ENCODE data around the gene TUBGCP4.

Gene TUBGCP4

DNA sequence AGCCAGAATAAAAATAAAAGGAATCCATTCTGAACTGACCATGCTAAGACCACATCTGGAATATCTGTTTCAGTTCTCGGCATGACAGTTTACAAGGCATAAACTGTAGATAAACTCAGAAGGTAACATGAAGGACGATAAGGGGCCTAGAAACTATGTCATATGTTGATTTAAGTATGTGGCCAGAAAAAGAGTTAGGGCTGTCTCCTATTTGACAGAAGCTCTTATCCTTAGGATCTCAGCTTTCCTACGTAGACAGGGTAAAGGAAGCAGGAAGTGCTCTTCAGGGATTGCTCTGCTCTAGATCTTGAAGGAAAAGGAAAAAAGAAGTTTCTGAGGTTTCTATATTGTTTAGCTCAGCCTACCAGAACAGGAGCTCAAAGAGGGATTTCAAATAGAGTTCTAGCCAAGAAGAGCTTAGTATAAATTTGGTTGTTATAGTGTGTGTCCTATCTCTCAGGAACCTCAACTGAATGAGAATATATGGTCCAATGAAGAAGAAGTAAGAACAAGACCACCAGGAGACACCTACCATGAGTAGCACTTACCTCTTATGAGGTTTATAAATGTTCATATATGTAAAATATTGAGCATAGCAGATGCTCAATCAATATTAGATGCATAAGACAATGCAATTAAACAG is 62.9 kb downstream of the TUBGCP4 start:
- 95% methylated on average over 3 of the region's 3 CpGs for WGBS

DNA sequence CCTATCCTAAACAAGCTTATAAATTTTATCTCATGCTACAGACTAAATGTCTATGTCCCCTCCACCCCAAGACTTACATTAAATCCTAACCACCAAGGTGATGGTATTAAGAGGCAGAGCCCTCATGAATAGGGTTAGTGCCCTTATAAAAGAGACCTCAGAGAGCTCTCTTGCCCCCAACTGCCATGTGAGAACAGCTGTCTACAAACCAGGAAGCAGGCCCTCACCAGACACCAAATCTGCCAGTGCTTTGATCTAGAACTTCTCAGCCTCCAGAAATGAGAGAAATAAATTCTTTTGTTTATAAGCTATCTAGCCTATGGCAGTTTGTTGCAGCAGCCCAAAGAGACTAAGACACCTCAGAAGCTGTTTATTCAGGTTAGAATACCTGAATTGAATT is 63.5 kb downstream of the TUBGCP4 start:
- Histone ChIP-seq H2BK15ac (ENCODE audit: low read depth, poor library complexity, severe bottlenecking) (no peak overlapping the region), H3K14ac (ENCODE audit: low read length in 2 of 2) (no peak overlapping the region), H3K23ac (ENCODE audit: low read length in 2 of 2) (no peak overlapping the region), H3K36me3 (ENCODE audit: control insufficient read depth in 1 of 2, insufficient read depth in 2 of 2, low read depth in 1 of 2, low read length in 2 of 2) (peaks cover 32 to 88% of the 10 kb centered on the region in 2 experiments), H3K18ac (ENCODE audit: low read depth in 1 of 2, low read length in 2 of 2) (no peak overlapping the region), H2AK5ac (ENCODE audit: low read length, severe bottlenecking) (no peak overlapping the region), H3K9ac (ENCODE audit: low read length) (no peak overlapping the region), H2AFZ (ENCODE audit: low read depth, low read length) (no peak overlapping the region), H4K91ac (ENCODE audit: low read length) (no peak overlapping the region), H2BK12ac (ENCODE audit: low read length in 2 of 2) (no peak overlapping the region), H3K4me3 (ENCODE audit: insufficient read depth in 1 of 2, low read depth in 1 of 2, low read length in 2 of 2) (no peak overlapping the region), H3K4ac (ENCODE audit: low read depth in 1 of 2, low read length in 2 of 2) (no peak overlapping the region), H3K79me1 (replicated peaks; ENCODE audit: low read length, poor library complexity, severe bottlenecking) (peaks cover 32% of the 10 kb centered on the region), H3K9me3 (ENCODE audit: control insufficient read depth, low read length) (no peaks in the 10 kb centered on the region), H2BK120ac (ENCODE audit: low read depth, low read length) (no peak overlapping the region), H3K27ac (ENCODE audit: low read length, poor library complexity, severe bottlenecking) (no peak overlapping the region), H3K4me1 (ENCODE audit: control insufficient read depth, insufficient read depth, low read depth, low read length) (no peaks in the 10 kb centered on the region), H3K4me2 (ENCODE audit: low read length, poor library complexity, severe bottlenecking) (no peak overlapping the region), H2BK5ac (ENCODE audit: low read depth, low read length, poor library complexity, severe bottlenecking) (no peak overlapping the region), H4K8ac (ENCODE audit: low read length) (no peak overlapping the region), H3K27me3 (ENCODE audit: control insufficient read depth in 1 of 2, insufficient read depth in 1 of 2, low read length in 2 of 2) (no peaks in the 10 kb centered on the region)
- DNase-seq: no peak

More for the DNA sequence above, 62.9 kb downstream of the TUBGCP4 start:
- peaks cover 29 to 88% of the 10 kb centered on the region in 2 experiments for H3K36me3 ChIP-seq (ENCODE audit: control insufficient read depth in 1 of 2, insufficient read depth in 2 of 2, low read depth in 1 of 2, low read length in 2 of 2)
- H2BK120ac ChIP-seq (ENCODE audit: low read depth, low read length): no peak overlapping the region
- no peak overlapping the region for H3K18ac ChIP-seq (ENCODE audit: low read depth in 1 of 2, low read length in 2 of 2)
- H3K27ac ChIP-seq (ENCODE audit: low read length, poor library complexity, severe bottlenecking): no peak overlapping the region
- H2AK5ac ChIP-seq (ENCODE audit: low read length, severe bottlenecking): no peak overlapping the region
- no peak overlapping the region for H2AFZ ChIP-seq (ENCODE audit: low read depth, low read length)
- H2BK15ac ChIP-seq (ENCODE audit: low read depth, poor library complexity, severe bottlenecking): no peak overlapping the region
- H4K8ac ChIP-seq (ENCODE audit: low read length): no peak overlapping the region
- no peak overlapping the region for H3K9ac ChIP-seq (ENCODE audit: low read length)
- H3K4me3 ChIP-seq (ENCODE audit: insufficient read depth in 1 of 2, low read depth in 1 of 2, low read length in 2 of 2): no peak overlapping the region
- H3K4me2 ChIP-seq (ENCODE audit: low read length, poor library complexity, severe bottlenecking): no peak overlapping the region
- no peak for DNase-seq
- no peak overlapping the region for H4K91ac ChIP-seq (ENCODE audit: low read length)
- no peaks in the 10 kb centered on the region for H3K4me1 ChIP-seq (ENCODE audit: control insufficient read depth, insufficient read depth, low read depth, low read length)
- H3K4ac ChIP-seq (ENCODE audit: low read depth in 1 of 2, low read length in 2 of 2): no peak overlapping the region
- H3K79me1 ChIP-seq (replicated peaks; ENCODE audit: low read length, poor library complexity, severe bottlenecking): peaks cover 30% of the 10 kb centered on the region
- no peaks in the 10 kb centered on the region for H3K27me3 ChIP-seq (ENCODE audit: control insufficient read depth in 1 of 2, insufficient read depth in 1 of 2, low read length in 2 of 2)
- H2BK12ac ChIP-seq (ENCODE audit: low read length in 2 of 2): no peak overlapping the region
- H3K23ac ChIP-seq (ENCODE audit: low read length in 2 of 2): no peak overlapping the region
- no peak overlapping the region for H3K14ac ChIP-seq (ENCODE audit: low read length in 2 of 2)
- no peaks in the 10 kb centered on the region for H3K9me3 ChIP-seq (ENCODE audit: control insufficient read depth, low read length)
- H2BK5ac ChIP-seq (ENCODE audit: low read depth, low read length, poor library complexity, severe bottlenecking): no peak overlapping the region

DNA sequence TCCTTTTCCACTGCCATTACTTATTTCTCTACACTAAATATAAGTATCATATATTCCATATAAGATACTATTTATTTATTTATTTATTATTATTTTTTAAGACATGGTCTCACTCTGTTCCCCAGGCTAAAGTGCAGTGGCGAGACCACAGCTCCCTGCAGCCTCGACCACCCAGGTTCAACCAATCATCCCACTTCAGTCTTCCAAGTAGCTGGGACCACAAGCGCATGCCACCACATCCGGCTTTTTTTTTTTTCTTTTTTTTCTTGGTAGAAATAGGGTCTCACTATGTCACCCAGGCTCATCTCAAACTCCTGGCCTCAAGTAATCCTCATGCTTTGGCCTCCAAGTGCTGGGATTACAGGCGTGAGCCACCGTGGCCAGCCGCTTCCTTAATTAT is 65.5 kb downstream of the TUBGCP4 start:
- Histone ChIP-seq H2BK15ac (ENCODE audit: low read depth, poor library complexity, severe bottlenecking) (no peak overlapping the region), H3K79me1 (replicated peaks; ENCODE audit: low read length, poor library complexity, severe bottlenecking) (peaks cover 30% of the 10 kb centered on the region), H3K27me3 (ENCODE audit: control insufficient read depth in 1 of 2, insufficient read depth in 1 of 2, low read length in 2 of 2) (no peaks in the 10 kb centered on the region), H3K4me3 (ENCODE audit: insufficient read depth in 1 of 2, low read depth in 1 of 2, low read length in 2 of 2) (no peak overlapping the region), H4K8ac (ENCODE audit: low read length) (no peak overlapping the region), H2BK120ac (ENCODE audit: low read depth, low read length) (no peak overlapping the region), H3K18ac (ENCODE audit: low read depth in 1 of 2, low read length in 2 of 2) (no peak overlapping the region), H2BK5ac (ENCODE audit: low read depth, low read length, poor library complexity, severe bottlenecking) (no peak overlapping the region), H3K23ac (ENCODE audit: low read length in 2 of 2) (no peak overlapping the region), H3K9ac (ENCODE audit: low read length) (no peak overlapping the region), H3K4me1 (ENCODE audit: control insufficient read depth, insufficient read depth, low read depth, low read length) (peaks cover 2% of the 10 kb centered on the region), H3K9me3 (ENCODE audit: control insufficient read depth, low read length) (no peaks in the 10 kb centered on the region), H3K27ac (ENCODE audit: low read length, poor library complexity, severe bottlenecking) (no peak overlapping the region), H3K14ac (ENCODE audit: low read length in 2 of 2) (no peak overlapping the region), H3K4ac (ENCODE audit: low read depth in 1 of 2, low read length in 2 of 2) (no peak overlapping the region), H3K4me2 (ENCODE audit: low read length, poor library complexity, severe bottlenecking) (no peak overlapping the region), H2AFZ (ENCODE audit: low read depth, low read length) (no peak overlapping the region), H2AK5ac (ENCODE audit: low read length, severe bottlenecking) (no peak overlapping the region), H3K36me3 (ENCODE audit: control insufficient read depth in 1 of 2, insufficient read depth in 2 of 2, low read depth in 1 of 2, low read length in 2 of 2) (peaks cover 32 to 74% of the 10 kb centered on the region in 2 experiments), H4K91ac (ENCODE audit: low read length) (no peak overlapping the region), H2BK12ac (ENCODE audit: low read length in 2 of 2) (no peak overlapping the region)
- 95% methylated on average over 4 of the region's 7 CpGs for WGBS
- DNase-seq: no peak

DNA sequence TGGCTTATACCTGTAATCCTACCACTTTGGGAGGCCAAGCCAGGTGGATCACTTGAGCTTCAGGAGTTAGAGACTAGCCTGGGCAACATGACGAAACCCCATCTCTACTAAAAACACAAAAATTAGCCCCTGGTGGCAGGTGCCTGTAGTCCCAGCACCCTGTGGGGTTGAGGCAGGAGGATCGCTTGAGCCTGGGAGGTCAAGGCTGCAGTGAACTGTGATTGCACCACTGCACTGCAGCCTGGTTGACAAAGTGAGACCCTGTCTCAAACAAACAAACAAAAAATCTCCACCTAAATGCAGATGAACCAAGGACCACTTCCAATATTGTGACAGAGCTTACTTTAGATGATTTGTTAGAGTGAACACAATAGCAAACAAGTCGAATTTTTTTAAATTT is 68.4 kb downstream of the TUBGCP4 start:
- Histone ChIP-seq H3K4ac (ENCODE audit: low read depth in 1 of 2, low read length in 2 of 2) (no peak overlapping the region), H2BK12ac (ENCODE audit: low read length in 2 of 2) (no peak overlapping the region), H3K9me3 (ENCODE audit: control insufficient read depth, low read length) (no peaks in the 10 kb centered on the region), H2BK15ac (ENCODE audit: low read depth, poor library complexity, severe bottlenecking) (no peak overlapping the region), H3K4me3 (ENCODE audit: insufficient read depth in 1 of 2, low read depth in 1 of 2, low read length in 2 of 2) (no peak overlapping the region), H4K91ac (ENCODE audit: low read length) (no peak overlapping the region), H3K23ac (ENCODE audit: low read length in 2 of 2) (no peak overlapping the region), H3K79me1 (replicated peaks; ENCODE audit: low read length, poor library complexity, severe bottlenecking) (peaks cover 29% of the 10 kb centered on the region), H3K27me3 (ENCODE audit: control insufficient read depth in 1 of 2, insufficient read depth in 1 of 2, low read length in 2 of 2) (no peaks in the 10 kb centered on the region), H2AK5ac (ENCODE audit: low read length, severe bottlenecking) (no peak overlapping the region), H3K36me3 (ENCODE audit: control insufficient read depth in 1 of 2, insufficient read depth in 2 of 2, low read depth in 1 of 2, low read length in 2 of 2) (peaks cover 28 to 55% of the 10 kb centered on the region in 2 experiments), H3K18ac (ENCODE audit: low read depth in 1 of 2, low read length in 2 of 2) (no peak overlapping the region), H2AFZ (ENCODE audit: low read depth, low read length) (no peak overlapping the region), H3K4me1 (ENCODE audit: control insufficient read depth, insufficient read depth, low read depth, low read length) (peaks cover 2% of the 10 kb centered on the region), H2BK120ac (ENCODE audit: low read depth, low read length) (no peak overlapping the region), H3K14ac (ENCODE audit: low read length in 2 of 2) (no peak overlapping the region), H4K8ac (ENCODE audit: low read length) (no peak overlapping the region), H3K27ac (ENCODE audit: low read length, poor library complexity, severe bottlenecking) (no peak overlapping the region), H3K4me2 (ENCODE audit: low read length, poor library complexity, severe bottlenecking) (no peak overlapping the region), H2BK5ac (ENCODE audit: low read depth, low read length, poor library complexity, severe bottlenecking) (no peak overlapping the region), H3K9ac (ENCODE audit: low read length) (peak overlapping the region; percentile 44)
- DNase-seq: no peak
- WGBS: 95% methylated on average over 2 of the region's 3 CpGs

Data from mesenchymal stem cell (in vitro differentiated cells and primary cell).